HEK293T (cell line): ENCODE measurements around the gene STAG1.
"Not testable (repeated sequence)": the region's sequence is repeated elsewhere in the genome, so short reads cannot be mapped to it uniquely, and the experiment has no call there.

ENCODE experiments used
- ARNT ChIP-seq: fragments of 450-650 bp; IDR thresholded peaks from 2 replicates; pipeline ENCODE4 v1.6.1; 2017; ENCODE audit warnings: mild to moderate bottlenecking
- CTBP1 ChIP-seq: fragments of 450-650 bp; IDR thresholded peaks from 2 replicates; pipeline ENCODE4 v1.6.1; 2016; ENCODE audit warnings: borderline replicate concordance
- ELF4 ChIP-seq: fragments of 450-650 bp; IDR thresholded peaks from 2 replicates; pipeline ENCODE4 v1.6.1; 2017; ENCODE audit warnings: antibody characterized with exemption
- FOXM1 ChIP-seq: fragments of 450-650 bp; IDR thresholded peaks from 2 replicates; pipeline ENCODE4 v1.6.1; 2017; ENCODE audit warnings: mild to moderate bottlenecking, borderline replicate concordance
- HDGF ChIP-seq: fragments of 450-650 bp; IDR thresholded peaks from 2 replicates; pipeline ENCODE4 v1.6.1; 2017; ENCODE audit warnings: antibody characterized with exemption, borderline replicate concordance
- L3MBTL2 ChIP-seq: fragments of 450-650 bp; conservative IDR thresholded peaks from 2 replicates; pipeline ENCODE4 v1.6.1; 2016; ENCODE audit warnings: mild to moderate bottlenecking
- SP1 ChIP-seq: fragments of 450-650 bp; IDR thresholded peaks from 2 replicates; pipeline ENCODE4 v1.6.1; 2017
- ZNF384 ChIP-seq: fragments of 450-650 bp; IDR thresholded peaks from 2 replicates; pipeline ENCODE4 v1.6.1; 2016

DNA sequence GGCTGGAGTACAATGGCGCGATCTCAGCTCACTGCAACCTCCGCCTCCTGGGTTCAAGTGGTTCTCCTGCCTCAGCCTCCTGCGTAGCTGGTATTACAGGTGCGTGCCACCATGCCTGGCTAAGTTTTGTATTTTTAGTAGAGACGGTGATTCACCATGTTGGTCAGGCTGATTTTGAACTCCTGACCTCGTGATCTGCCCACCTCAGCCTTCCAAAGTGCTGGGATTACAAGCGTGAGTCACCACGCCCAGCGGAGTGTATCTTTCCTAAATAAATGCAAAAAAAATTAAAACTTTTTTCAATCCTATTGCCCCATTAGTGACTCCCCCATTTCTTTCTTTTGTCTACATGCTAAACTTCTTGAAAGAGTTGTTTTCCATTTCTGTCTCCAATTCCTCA is 49.0 kb upstream of the STAG1 start:
- not testable (repeated sequence) for TF ChIP-seq CTBP1, ELF4, SP1, ZNF384, ARNT, L3MBTL2, FOXM1, HDGF
